Choroid plexus epithelial cell (primary cell): ENCODE data around the gene CCT5.
"Not testable (repeated sequence)": the region's sequence is repeated elsewhere in the genome, so short reads cannot be mapped to it uniquely, and the experiment has no call there.

Experiments used
- DNase-seq: peaks from one replicate; pipeline ENCODE4 v3.0.0-alpha.2; 2010; ENCODE audit warnings: low read depth
- H3K4me3 ChIP-seq: 2 replicates; pipeline ENCODE4 v1.5.1; 2011; ENCODE audit warnings: low read depth, mild to moderate bottlenecking, control low read depth, low read length, moderate library complexity
- CTCF ChIP-seq: conservative IDR thresholded peaks from 2 replicates; pipeline ENCODE4 v1.5.1; 2011; ENCODE audit warnings: low read depth, mild to moderate bottlenecking, control low read depth, inconsistent platforms, low read length, moderate library complexity

The CCT5 gene

GRCh38 chr5:10307206-10308148 is 57.4 kb downstream of the CCT5 start, which contains the start of gene CMBL:
Gene CMBL (minus strand): TSS chr5:10307902. CDS start chr5:10290762, 17,140 bp downstream.
- peak within 1 kb of the TSS; percentile 85 for H3K4me3 ChIP-seq
- DNase-seq, result peak; percentile 57
- TF ChIP-seq CTCF, result no peak

- no peak for TF ChIP-seq CTCF
- no peak overlapping the region for H3K4me3 ChIP-seq
- DNase-seq, result no peak
Measured at GRCh38 chr5:10308844-10309243, 58.8 kb downstream of the CCT5 start.

- no peak overlapping the region for H3K4me3 ChIP-seq
- TF ChIP-seq CTCF, result no peak
- DNase-seq, result peak; percentile 66
Measured at GRCh38 chr5:10310066-10310779, 60.1 kb downstream of the CCT5 start.

GRCh38 chr5:10310835-10311570 is 60.9 kb downstream of the CCT5 start:
- peak; percentile 50 for DNase-seq
- H3K4me3 ChIP-seq, result not testable (repeated sequence)

- peak; percentile 62 for DNase-seq
- H3K4me3 ChIP-seq, result no peak overlapping the region
- TF ChIP-seq CTCF, result no peak
Measured at GRCh38 chr5:10311595-10312425, 61.7 kb downstream of the CCT5 start.

- TF ChIP-seq CTCF, result no peak
- no peak for DNase-seq
- H3K4me3 ChIP-seq, result no peak overlapping the region
Measured at GRCh38 chr5:10315201-10315600, 65.1 kb downstream of the CCT5 start.
